Smooth muscle cell (in vitro differentiated cells): ENCODE data around the gene TMEM135. TPM values are rescaled to one million over a fixed set of nuclear protein-coding genes. Genes with fewer than 3 reads are reported as not detected.

Experiments
- DNase-seq: peaks from one replicate; lab custom pipeline; 2025; ENCODE audit not compliant: unreplicated experiment; lab: John Stamatoyannopoulos, UW
- H2AFZ ChIP-seq: fragments of 200-600 bp; sonication (generic); 2 replicates; pipeline ENCODE4 v1.6.0; 2016; ENCODE audit warnings: antibody characterized with exemption, low read depth, mild to moderate bottlenecking
- H3F3A ChIP-seq: fragments of 200-600 bp; sonication (generic); 2 replicates; pipeline ENCODE4 v1.6.0; 2017; ENCODE audit warnings: antibody characterized with exemption, low read depth
- H3K27ac ChIP-seq: fragments of 200-600 bp; sonication (generic); 2 replicates; pipeline ENCODE4 v1.5.1; 2016; ENCODE audit warnings: low read depth, mild to moderate bottlenecking
- H3K27me3 ChIP-seq: fragments of 200-600 bp; sonication (generic); 2 replicates; pipeline ENCODE4 v1.6.1; 2016; ENCODE audit warnings: low read depth, mild to moderate bottlenecking
- H3K36me3 ChIP-seq: fragments of 200-600 bp; sonication (generic); 2 replicates; pipeline ENCODE4 v1.5.1; 2016; ENCODE audit warnings: low read depth
- H3K4me1 ChIP-seq: fragments of 200-600 bp; sonication (generic); 2 replicates; pipeline ENCODE4 v1.5.1; 2016; ENCODE audit warnings: low read depth
- H3K4me2 ChIP-seq: fragments of 200-600 bp; sonication (generic); 2 replicates; pipeline ENCODE4 v1.6.0; 2016; ENCODE audit warnings: mild to moderate bottlenecking
- H3K4me3 ChIP-seq: fragments of 200-600 bp; sonication (generic); 2 replicates; pipeline ENCODE4 v1.5.1; 2016; ENCODE audit warnings: mild to moderate bottlenecking
- H3K79me2 ChIP-seq: fragments of 200-600 bp; sonication (generic); 2 replicates; pipeline ENCODE4 v1.6.0; 2016; ENCODE audit warnings: low read depth, mild to moderate bottlenecking
- H3K9ac ChIP-seq: fragments of 200-600 bp; sonication (generic); 2 replicates; pipeline ENCODE4 v1.6.0; 2016; ENCODE audit warnings: low read depth
- H3K9me3 ChIP-seq: fragments of 200-600 bp; sonication (generic); replicated peaks from 2 replicates; pipeline ENCODE4 v1.5.1; 2016; ENCODE audit warnings: low read depth
- H4K20me1 ChIP-seq: fragments of 200-600 bp; sonication (generic); 2 replicates; pipeline ENCODE4 v1.6.0; 2016; ENCODE audit warnings: low read depth
- WGBS: methylation state at CpG from one replicate; pipeline ENCODE4 v1.1.7; 2016; ENCODE audit warnings: low lambda C conversion rate; 5-methylcytosine and 5-hydroxymethylcytosine counted together
- polyA plus RNA-seq: library from polyadenylated mRNA; unstranded; fragments of >200 nt; fragmentation: Nextera tagmentation; extraction: Ambion mirVana; gene quantifications from 2 replicates; pipeline ENCODE4 v1.2.1, GENCODE V29; 2016
- total RNA-seq: library from RNA; depleted of rRNA; stranded (reverse); fragments of >200 nt; gene quantifications from 2 replicates; pipeline ENCODE4 v1.2.3, GENCODE V29; 2014
- TF ChIP-seq, protein P1 (sequence below): fragments of 200-600 bp; sonication (generic); IDR thresholded peaks from 2 replicates; pipeline ENCODE4 v1.5.1; 2017; ENCODE audit warnings: borderline replicate concordance, mild to moderate bottlenecking, antibody characterized with exemption; ENCODE audit not compliant: insufficient read depth, poor library complexity, severe bottlenecking

Gene TMEM135
- total and polyA plus RNA-seq, 2 experiments from 2014 or later, result 12.4 to 21.7 TPM

DNA sequence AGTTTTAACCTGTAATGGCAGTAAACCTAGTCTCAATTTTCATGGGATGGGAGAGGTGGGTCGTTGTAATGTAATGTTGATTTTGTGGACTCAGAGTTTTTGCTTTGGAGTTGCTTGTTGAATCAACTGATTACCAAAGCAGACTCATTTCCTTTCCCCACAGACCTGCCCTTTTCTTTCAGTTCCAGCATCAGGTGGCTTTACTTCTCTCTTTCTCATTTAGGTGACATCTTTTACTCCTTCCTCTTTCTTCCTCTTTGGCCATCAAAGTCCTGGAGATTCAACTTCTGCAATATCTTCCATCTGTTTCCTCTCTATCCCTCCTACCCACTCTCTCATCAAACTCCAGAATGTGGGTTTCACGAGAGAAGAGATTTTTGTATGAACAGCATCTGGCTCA lies 313.9 kb downstream of the TMEM135 start:
- H3K4me3 ChIP-seq, result no peak overlapping the region
- H3K79me2 ChIP-seq, result no peaks in the 10 kb centered on the region
- DNase-seq, result no peak
- no peaks in the 10 kb centered on the region for H3K36me3 ChIP-seq
- no peaks in the 10 kb centered on the region for H3F3A ChIP-seq
- H3K9ac ChIP-seq, result no peak overlapping the region
- WGBS, result 61% methylated on average over 2 of the region's 2 CpGs
- TF ChIP-seq, protein P1, sequence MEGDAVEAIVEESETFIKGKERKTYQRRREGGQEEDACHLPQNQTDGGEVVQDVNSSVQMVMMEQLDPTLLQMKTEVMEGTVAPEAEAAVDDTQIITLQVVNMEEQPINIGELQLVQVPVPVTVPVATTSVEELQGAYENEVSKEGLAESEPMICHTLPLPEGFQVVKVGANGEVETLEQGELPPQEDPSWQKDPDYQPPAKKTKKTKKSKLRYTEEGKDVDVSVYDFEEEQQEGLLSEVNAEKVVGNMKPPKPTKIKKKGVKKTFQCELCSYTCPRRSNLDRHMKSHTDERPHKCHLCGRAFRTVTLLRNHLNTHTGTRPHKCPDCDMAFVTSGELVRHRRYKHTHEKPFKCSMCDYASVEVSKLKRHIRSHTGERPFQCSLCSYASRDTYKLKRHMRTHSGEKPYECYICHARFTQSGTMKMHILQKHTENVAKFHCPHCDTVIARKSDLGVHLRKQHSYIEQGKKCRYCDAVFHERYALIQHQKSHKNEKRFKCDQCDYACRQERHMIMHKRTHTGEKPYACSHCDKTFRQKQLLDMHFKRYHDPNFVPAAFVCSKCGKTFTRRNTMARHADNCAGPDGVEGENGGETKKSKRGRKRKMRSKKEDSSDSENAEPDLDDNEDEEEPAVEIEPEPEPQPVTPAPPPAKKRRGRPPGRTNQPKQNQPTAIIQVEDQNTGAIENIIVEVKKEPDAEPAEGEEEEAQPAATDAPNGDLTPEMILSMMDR, result no peak
- H2AFZ ChIP-seq, result no peak overlapping the region
- no peak overlapping the region for H3K27ac ChIP-seq
- H3K9me3 ChIP-seq, result no peaks in the 10 kb centered on the region
- H3K27me3 ChIP-seq, result no peaks in the 10 kb centered on the region
- H4K20me1 ChIP-seq, result no peaks in the 10 kb centered on the region
- no peaks in the 10 kb centered on the region for H3K4me1 ChIP-seq
- H3K4me2 ChIP-seq, result no peak overlapping the region

DNA sequence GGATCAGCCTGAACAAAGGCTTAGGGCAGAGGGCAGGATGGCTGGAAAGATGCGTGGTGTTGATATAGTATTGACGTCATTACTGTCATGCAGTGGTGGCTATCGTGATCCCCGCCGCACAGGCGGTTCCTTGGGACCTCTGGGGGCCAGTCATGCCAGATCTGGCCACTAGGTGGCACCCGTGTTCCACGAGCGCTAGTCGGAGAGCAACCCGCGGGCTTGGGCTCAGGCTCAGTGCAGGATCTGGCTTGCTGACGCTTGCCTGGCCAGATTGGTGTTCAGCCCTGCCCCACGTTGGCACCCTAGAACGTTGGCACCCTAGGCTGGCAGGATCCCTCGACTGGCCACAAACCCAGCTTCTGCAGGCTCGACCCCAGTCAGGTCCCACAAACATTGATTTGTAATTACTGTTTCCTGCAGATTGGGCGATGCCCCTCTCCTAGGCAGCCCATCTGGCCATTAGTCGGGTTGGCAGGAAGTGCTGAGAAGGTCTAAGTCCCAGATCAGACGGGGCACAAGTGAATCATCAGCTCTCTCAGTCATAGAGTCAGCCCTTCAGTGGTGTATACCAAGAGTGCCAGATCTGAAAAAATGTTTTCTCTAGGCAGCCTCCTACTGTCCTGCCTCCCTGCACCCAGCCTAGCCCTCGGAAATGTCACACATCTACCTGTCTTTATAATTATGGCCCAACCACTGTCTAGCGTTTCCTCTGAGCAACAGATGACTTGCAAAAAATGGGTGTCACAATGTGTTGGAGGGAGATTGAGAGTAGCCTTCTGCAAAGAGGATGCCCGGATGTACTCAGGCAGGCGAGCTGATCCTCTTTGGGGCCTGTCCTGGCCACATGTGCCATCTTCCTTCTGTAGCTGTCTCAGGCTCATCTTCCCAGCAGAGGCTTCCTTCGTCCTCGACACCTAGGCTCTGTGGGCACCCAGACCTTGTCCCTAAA lies 315.3 kb downstream of the TMEM135 start:
- peak; percentile 71 for DNase-seq
- H3F3A ChIP-seq, result no peaks in the 10 kb centered on the region
- H3K27me3 ChIP-seq, result no peaks in the 10 kb centered on the region
- TF ChIP-seq, protein P1, result peak; percentile 98
- WGBS, result 27% methylated on average over 26 of the region's 26 CpGs
- no peaks in the 10 kb centered on the region for H3K4me1 ChIP-seq
- no peak overlapping the region for H2AFZ ChIP-seq
- H3K79me2 ChIP-seq, result no peaks in the 10 kb centered on the region
- H4K20me1 ChIP-seq, result no peaks in the 10 kb centered on the region
- no peaks in the 10 kb centered on the region for H3K9me3 ChIP-seq
- peak overlapping the region; percentile 62 for H3K4me2 ChIP-seq
- no peak overlapping the region for H3K9ac ChIP-seq
- no peak overlapping the region for H3K4me3 ChIP-seq
- H3K27ac ChIP-seq, result no peak overlapping the region
- H3K36me3 ChIP-seq, result no peaks in the 10 kb centered on the region

DNA sequence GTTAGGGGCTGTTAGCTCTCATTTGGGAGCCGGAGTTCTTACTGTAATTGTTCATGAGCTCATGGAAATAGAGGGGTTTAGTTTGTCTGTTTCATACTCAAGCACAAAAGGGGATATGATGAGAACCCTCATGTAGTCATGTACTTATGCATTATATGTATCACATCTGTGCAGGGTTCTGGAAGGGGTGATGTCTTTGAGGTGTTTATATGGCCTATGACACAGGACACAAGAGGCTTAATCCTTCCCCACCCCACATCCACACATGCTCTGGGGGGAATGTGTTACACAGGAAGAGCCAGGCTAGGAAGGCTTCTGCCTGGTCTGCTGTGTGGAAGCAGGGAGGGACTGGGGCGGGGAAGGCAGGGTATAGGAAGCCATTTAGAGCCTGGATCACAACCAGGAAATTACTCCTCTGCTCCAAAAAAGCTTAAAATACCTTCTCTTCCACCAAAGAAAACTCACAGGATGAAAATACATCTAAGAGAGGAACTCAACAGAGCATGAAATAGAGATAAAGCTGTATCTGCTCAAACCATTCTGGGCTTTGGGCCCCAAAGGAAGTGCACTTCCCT lies 316.1 kb downstream of the TMEM135 start:
- no peaks in the 10 kb centered on the region for H3K4me1 ChIP-seq
- H4K20me1 ChIP-seq, result no peaks in the 10 kb centered on the region
- no peaks in the 10 kb centered on the region for H3F3A ChIP-seq
- H3K27ac ChIP-seq, result no peak overlapping the region
- 95% methylated on average over 2 of the region's 2 CpGs for WGBS
- no peak overlapping the region for H3K9ac ChIP-seq
- H3K4me2 ChIP-seq, result no peak overlapping the region
- H3K36me3 ChIP-seq, result no peaks in the 10 kb centered on the region
- no peak overlapping the region for H2AFZ ChIP-seq
- no peak for DNase-seq
- TF ChIP-seq, protein P1, result no peak
- H3K27me3 ChIP-seq, result no peaks in the 10 kb centered on the region
- H3K79me2 ChIP-seq, result no peaks in the 10 kb centered on the region
- no peaks in the 10 kb centered on the region for H3K9me3 ChIP-seq
- H3K4me3 ChIP-seq, result no peak overlapping the region

DNA sequence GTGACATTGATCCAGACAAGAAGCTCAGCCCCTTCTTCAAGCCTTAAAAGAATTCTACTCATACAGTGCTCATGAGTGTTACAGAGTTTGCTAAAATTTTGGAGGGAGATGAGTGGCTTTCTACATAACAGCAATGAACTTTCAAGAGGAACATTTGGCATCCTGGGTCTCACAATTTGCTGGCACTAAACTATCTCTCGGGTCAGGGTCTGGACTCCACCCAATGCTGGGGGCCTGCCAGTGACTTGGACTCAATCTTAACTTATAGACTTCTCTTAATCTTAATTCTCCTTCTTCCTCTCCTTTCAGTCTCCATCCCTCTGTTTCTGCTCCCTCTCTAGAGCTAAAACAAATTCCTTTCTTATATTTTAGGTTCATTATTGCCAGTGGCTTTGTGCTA lies 317.9 kb downstream of the TMEM135 start:
- WGBS, result 86% methylated on average over 1 of the region's 1 CpG
- Histone ChIP-seq H3F3A (no peaks in the 10 kb centered on the region), H3K9ac (no peak overlapping the region), H3K9me3 (no peaks in the 10 kb centered on the region), H3K79me2 (no peaks in the 10 kb centered on the region), H3K27ac (no peak overlapping the region), H3K36me3 (no peaks in the 10 kb centered on the region), H4K20me1 (no peaks in the 10 kb centered on the region), H3K27me3 (no peaks in the 10 kb centered on the region), H3K4me3 (no peak overlapping the region), H3K4me1 (no peaks in the 10 kb centered on the region), H2AFZ (no peak overlapping the region), H3K4me2 (no peak overlapping the region)
- TF ChIP-seq, protein P1, result no peak
- DNase-seq, result no peak
